ENCODE measurements around the gene ZMYND11.
A peak's percentile ranks its signal among the peaks of the same experiment; 100 is the strongest.

The ZMYND11 gene

GRCh38 chr10:135132-135600 lies at the start of gene ZMYND11:
Gene ZMYND11 (plus strand): TSS chr10:135455. CDS start chr10:180013, 44,558 bp downstream.
- TF ChIP-seq CTCF (IDR thresholded peaks at IDR 0.05; ENCODE audit: control insufficient read depth, extremely low read depth, insufficient read depth), result no peak
- no peak for DNase-seq (ENCODE audit: low read depth)

GRCh38 chr10:86031-86430 lies 49.2 kb upstream of the ZMYND11 start:
- TF ChIP-seq CTCF (IDR thresholded peaks at IDR 0.05; ENCODE audit: control insufficient read depth, extremely low read depth, insufficient read depth), result no peak

More at GRCh38 chr10:135132-135600, at the start of gene ZMYND11:
- peak within 1 kb of the TSS; percentile 71 for H3K4me3 ChIP-seq (ENCODE audit: low read depth, low read length)

GRCh38 chr10:87177-88080 lies 47.8 kb upstream of the ZMYND11 start:
- no peak for DNase-seq (ENCODE audit: low read depth)
- H3K4me3 ChIP-seq (ENCODE audit: low read depth, low read length), result no peak overlapping the region
- TF ChIP-seq CTCF (IDR thresholded peaks at IDR 0.05; ENCODE audit: control insufficient read depth, extremely low read depth, insufficient read depth), result no peak

More at GRCh38 chr10:86031-86430, 49.2 kb upstream of the ZMYND11 start:
- H3K4me3 ChIP-seq (ENCODE audit: low read depth, low read length), result no peak overlapping the region
- DNase-seq (ENCODE audit: low read depth), result no peak

GRCh38 chr10:88253-88652 lies 47.0 kb upstream of the ZMYND11 start:
- H3K4me3 ChIP-seq (ENCODE audit: low read depth, low read length), result no peak overlapping the region
- no peak for TF ChIP-seq CTCF (IDR thresholded peaks at IDR 0.05; ENCODE audit: control insufficient read depth, extremely low read depth, insufficient read depth)
- no peak for DNase-seq (ENCODE audit: low read depth)

GRCh38 chr10:89248-89647 lies 46.0 kb upstream of the ZMYND11 start:
- H3K4me3 ChIP-seq (ENCODE audit: low read depth, low read length), result no peak overlapping the region
- TF ChIP-seq CTCF (IDR thresholded peaks at IDR 0.05; ENCODE audit: control insufficient read depth, extremely low read depth, insufficient read depth), result no peak
- DNase-seq (ENCODE audit: low read depth), result no peak

GRCh38 chr10:90161-90560 lies 45.1 kb upstream of the ZMYND11 start:
- DNase-seq (ENCODE audit: low read depth), result no peak
- H3K4me3 ChIP-seq (ENCODE audit: low read depth, low read length), result no peak overlapping the region
- TF ChIP-seq CTCF (IDR thresholded peaks at IDR 0.05; ENCODE audit: control insufficient read depth, extremely low read depth, insufficient read depth), result no peak
